GM19438 (cell line): ENCODE data around the gene STAP2.
A peak's percentile ranks its signal among the peaks of the same experiment; 100 is the strongest.
"Not testable (repeated sequence)": the region's sequence is repeated elsewhere in the genome, so short reads cannot be mapped to it uniquely, and the experiment has no call there.

ENCODE experiments used
- ATAC-seq: cut with Tn5 transposase; IDR thresholded peaks from one replicate; pipeline ENCODE4 v1.9.1; 2021; ENCODE audit warnings: low read depth; ENCODE audit not compliant: unreplicated experiment

Gene STAP2

GRCh38 chr19:4359627-4360000, 21.0 kb upstream of the STAP2 start:
- ATAC-seq, result no peak

- no peak for ATAC-seq
Observed at GRCh38 chr19:4358709-4359626, 20.3 kb upstream of the STAP2 start.

GRCh38 chr19:4357921-4358326, 19.3 kb upstream of the STAP2 start:
- ATAC-seq, result no peak

- ATAC-seq, result no peak
Observed at GRCh38 chr19:4357095-4357797, 18.6 kb upstream of the STAP2 start.

GRCh38 chr19:4354897-4355296, 16.3 kb upstream of the STAP2 start:
- ATAC-seq, result no peak

- no peak for ATAC-seq
Observed at GRCh38 chr19:4354282-4354681, 15.7 kb upstream of the STAP2 start.

- no peak for ATAC-seq
Observed at GRCh38 chr19:4352701-4353121, 14.1 kb upstream of the STAP2 start.

GRCh38 chr19:4350726-4351125, 12.1 kb upstream of the STAP2 start:
- no peak for ATAC-seq

GRCh38 chr19:4350111-4350510, 11.5 kb upstream of the STAP2 start:
- no peak for ATAC-seq

- ATAC-seq, result not testable (repeated sequence)
Observed at GRCh38 chr19:4349225-4349624, 10.6 kb upstream of the STAP2 start.

GRCh38 chr19:4347521-4347920, 8.9 kb upstream of the STAP2 start:
- ATAC-seq, result no peak

GRCh38 chr19:4346020-4346383, 7.4 kb upstream of the STAP2 start:
- no peak for ATAC-seq

- no peak for ATAC-seq
Observed at GRCh38 chr19:4345342-4346019, 6.9 kb upstream of the STAP2 start.

GRCh38 chr19:4343370-4344307, 5.0 kb upstream of the STAP2 start, which contains the start of gene MPND:
MPND (plus strand) TSS chr19:4343562; CDS start chr19:4343594, 32 bp downstream.
- ATAC-seq, result peak; percentile 37

GRCh38 chr19:4342615-4343369, 4.2 kb upstream of the STAP2 start:
- peak; percentile 88 for ATAC-seq

GRCh38 chr19:4342314-4342614, 3.6 kb upstream of the STAP2 start:
- no peak for ATAC-seq

- ATAC-seq, result no peak
Observed at GRCh38 chr19:4337906-4338440, 654 bp downstream of the STAP2 start.

- ATAC-seq, result no peak
Observed at GRCh38 chr19:4334929-4335570, 3.6 kb downstream of the STAP2 start.

GRCh38 chr19:4329858-4330257, 8.8 kb downstream of the STAP2 start:
- ATAC-seq, result no peak
